Neural progenitor cell (in vitro differentiated cells): ENCODE measurements around the gene ITPR2. TPM values are rescaled to one million over a fixed set of nuclear protein-coding genes. Genes with fewer than 3 reads are reported as not detected.

Experiments used
- DNase-seq: peaks from one replicate; pipeline ENCODE4 v3.0.0-alpha.2; 2016; ENCODE audit warnings: low spot score
- H2AFZ ChIP-seq: fragments of 200-600 bp; sonication (generic); replicated peaks from 2 replicates; pipeline ENCODE4 v1.6.1; 2016; ENCODE audit warnings: antibody characterized with exemption
- H3F3A ChIP-seq: fragments of 200-600 bp; sonication (generic); 2 replicates; pipeline ENCODE4 v1.6.1; 2016; ENCODE audit warnings: antibody characterized with exemption, low read depth
- H3K27ac ChIP-seq: fragments of 200-600 bp; sonication (generic); 2 replicates; pipeline ENCODE4 v1.5.1; 2016; ENCODE audit warnings: mild to moderate bottlenecking
- H3K27me3 ChIP-seq: fragments of 200-600 bp; sonication (generic); 2 replicates; pipeline ENCODE4 v1.6.1; 2016; ENCODE audit warnings: mild to moderate bottlenecking, moderate library complexity
- H3K36me3 ChIP-seq: fragments of 200-600 bp; sonication (generic); 2 replicates; pipeline ENCODE4 v1.5.1; 2016
- H3K4me1 ChIP-seq: fragments of 200-600 bp; sonication (generic); 2 replicates; pipeline ENCODE4 v1.6.1; 2016; ENCODE audit warnings: mixed run types
- H3K4me2 ChIP-seq: fragments of 200-600 bp; sonication (generic); 2 replicates; pipeline ENCODE4 v1.6.1; 2016
- H3K4me3 ChIP-seq: fragments of 200-600 bp; sonication (generic); 2 replicates; pipeline ENCODE4 v1.5.1; 2016
- H3K79me2 ChIP-seq: fragments of 200-600 bp; sonication (generic); 2 replicates; pipeline ENCODE4 v1.6.1; 2016; ENCODE audit warnings: low read depth
- H3K9ac ChIP-seq: fragments of 200-600 bp; sonication (generic); 2 replicates; pipeline ENCODE4 v1.6.1; 2016
- H3K9me3 ChIP-seq: fragments of 200-600 bp; sonication (generic); 2 replicates; pipeline ENCODE4 v1.5.1; 2016; ENCODE audit warnings: low read depth
- H4K20me1 ChIP-seq: fragments of 200-600 bp; sonication (generic); 2 replicates; pipeline ENCODE4 v1.6.1; 2016; ENCODE audit warnings: low read depth
- H3K27ac Mint-ChIP-seq: 3 replicates; pipeline ENCODE4 v1.8.0; 2021; ENCODE audit warnings: mixed read lengths
- H3K27me3 Mint-ChIP-seq: 2 replicates; pipeline ENCODE4 v1.8.0; 2022; ENCODE audit warnings: low read depth, mild to moderate bottlenecking, inconsistent platforms, moderate library complexity, mixed read lengths; ENCODE audit not compliant: insufficient read depth
- H3K36me3 Mint-ChIP-seq: 3 replicates; pipeline ENCODE4 v1.8.0; 2021; ENCODE audit warnings: mixed read lengths
- H3K4me1 Mint-ChIP-seq: 3 replicates; pipeline ENCODE4 v1.8.0; 2021; ENCODE audit warnings: mixed read lengths
- H3K4me3 Mint-ChIP-seq: 3 replicates; pipeline ENCODE4 v1.8.0; 2021; ENCODE audit warnings: mild to moderate bottlenecking, moderate library complexity, mixed read lengths
- H3K9me3 Mint-ChIP-seq: 3 replicates; pipeline ENCODE4 v1.8.0; 2020; ENCODE audit warnings: mixed read lengths
- EZH2 ChIP-seq: fragments of 200-600 bp; sonication (generic); IDR thresholded peaks from 2 replicates; pipeline ENCODE4 v1.6.1; 2017; ENCODE audit warnings: antibody characterized with exemption, mild to moderate bottlenecking, moderate library complexity
- EZH2phosphoT487 ChIP-seq: fragments of 200-600 bp; sonication (generic); IDR thresholded peaks from 2 replicates; pipeline ENCODE4 v1.6.1; 2017; ENCODE audit warnings: antibody characterized with exemption
- total RNA-seq: library from RNA; depleted of rRNA; stranded (reverse); fragments of >200 nt; gene quantifications from 2 replicates; pipeline ENCODE4 v1.2.3, GENCODE V29; 2015; ENCODE audit warnings: low replicate concordance
- TF ChIP-seq, protein P1 (sequence below): fragments of 200-600 bp; sonication (generic); IDR thresholded peaks from 2 replicates; pipeline ENCODE4 v1.5.1; 2017; ENCODE audit warnings: antibody characterized with exemption, mild to moderate bottlenecking

Gene ITPR2
- total RNA-seq, 1 donor from 2014 or later, result 11.4 TPM

DNA sequence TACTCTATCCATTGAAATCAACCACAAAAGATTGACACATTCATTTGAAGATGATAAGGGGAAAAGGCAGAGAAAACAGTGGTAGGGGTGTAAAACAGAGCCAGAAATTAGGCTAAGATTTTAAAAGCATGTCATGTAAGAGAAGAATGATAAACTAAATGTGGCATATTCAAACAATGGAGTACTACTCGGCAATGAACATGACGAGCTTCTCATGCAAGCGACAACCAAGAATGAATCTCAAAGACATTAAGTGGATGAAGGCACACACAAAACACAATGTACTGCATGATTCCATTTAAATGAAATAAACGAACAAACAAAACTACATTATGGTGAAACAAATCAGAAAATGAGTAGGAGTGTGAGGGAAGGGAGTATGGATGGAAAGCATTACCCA lies 134.8 kb downstream of the ITPR2 start:
- H3K36me3 Mint-ChIP-seq, result no peaks in the 10 kb centered on the region
- Histone ChIP-seq H3K4me3 (no peak overlapping the region), H3K4me2 (no peak overlapping the region), H3K9ac (no peak overlapping the region), H3K27me3 (no peaks in the 10 kb centered on the region), H3K79me2 (no peaks in the 10 kb centered on the region), H3K4me1 (no peaks in the 10 kb centered on the region), H3K9me3 (no peaks in the 10 kb centered on the region), H3K27ac (no peak overlapping the region), H3F3A (no peaks in the 10 kb centered on the region), H4K20me1 (no peaks in the 10 kb centered on the region), H3K36me3 (no peaks in the 10 kb centered on the region), H2AFZ (no peak overlapping the region)
- DNase-seq, result no peak
- no peak overlapping the region for H3K27ac Mint-ChIP-seq
- H3K9me3 Mint-ChIP-seq, result no peaks in the 10 kb centered on the region
- peaks cover 2% of the 10 kb centered on the region for H3K4me1 Mint-ChIP-seq
- H3K4me3 Mint-ChIP-seq, result no peak overlapping the region
- no peaks in the 10 kb centered on the region for H3K27me3 Mint-ChIP-seq
- TF ChIP-seq EZH2 (no peak), EZH2phosphoT487 (no peak)
- TF ChIP-seq, protein P1, sequence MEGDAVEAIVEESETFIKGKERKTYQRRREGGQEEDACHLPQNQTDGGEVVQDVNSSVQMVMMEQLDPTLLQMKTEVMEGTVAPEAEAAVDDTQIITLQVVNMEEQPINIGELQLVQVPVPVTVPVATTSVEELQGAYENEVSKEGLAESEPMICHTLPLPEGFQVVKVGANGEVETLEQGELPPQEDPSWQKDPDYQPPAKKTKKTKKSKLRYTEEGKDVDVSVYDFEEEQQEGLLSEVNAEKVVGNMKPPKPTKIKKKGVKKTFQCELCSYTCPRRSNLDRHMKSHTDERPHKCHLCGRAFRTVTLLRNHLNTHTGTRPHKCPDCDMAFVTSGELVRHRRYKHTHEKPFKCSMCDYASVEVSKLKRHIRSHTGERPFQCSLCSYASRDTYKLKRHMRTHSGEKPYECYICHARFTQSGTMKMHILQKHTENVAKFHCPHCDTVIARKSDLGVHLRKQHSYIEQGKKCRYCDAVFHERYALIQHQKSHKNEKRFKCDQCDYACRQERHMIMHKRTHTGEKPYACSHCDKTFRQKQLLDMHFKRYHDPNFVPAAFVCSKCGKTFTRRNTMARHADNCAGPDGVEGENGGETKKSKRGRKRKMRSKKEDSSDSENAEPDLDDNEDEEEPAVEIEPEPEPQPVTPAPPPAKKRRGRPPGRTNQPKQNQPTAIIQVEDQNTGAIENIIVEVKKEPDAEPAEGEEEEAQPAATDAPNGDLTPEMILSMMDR, result no peak

DNA sequence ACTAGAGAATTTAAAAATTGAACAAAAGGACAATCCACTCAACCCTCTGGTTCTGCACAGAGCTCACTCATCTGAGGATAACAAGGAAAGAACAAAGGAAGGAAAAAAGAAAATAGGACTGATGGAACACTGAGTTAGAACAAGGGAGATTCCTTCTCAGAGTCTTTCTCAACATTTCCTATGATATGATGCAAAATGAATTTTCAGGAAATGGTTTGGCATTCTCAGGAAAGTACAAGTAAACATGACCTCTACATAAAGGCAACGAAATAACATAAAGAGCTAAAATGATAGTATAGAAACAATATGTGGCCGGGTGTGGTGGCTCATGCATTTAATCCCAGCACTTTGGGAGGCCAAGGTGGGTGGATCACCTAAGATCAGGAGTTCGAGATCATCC lies 135.8 kb downstream of the ITPR2 start:
- Histone ChIP-seq H3F3A (no peaks in the 10 kb centered on the region), H3K79me2 (no peaks in the 10 kb centered on the region), H3K36me3 (no peaks in the 10 kb centered on the region), H3K4me1 (no peaks in the 10 kb centered on the region), H3K4me2 (no peak overlapping the region), H3K9ac (no peak overlapping the region), H3K27ac (no peak overlapping the region), H4K20me1 (no peaks in the 10 kb centered on the region), H3K9me3 (no peaks in the 10 kb centered on the region), H3K4me3 (no peak overlapping the region), H2AFZ (no peak overlapping the region), H3K27me3 (no peaks in the 10 kb centered on the region)
- DNase-seq, result no peak
- H3K4me1 Mint-ChIP-seq, result peaks cover 2% of the 10 kb centered on the region
- no peak overlapping the region for H3K27ac Mint-ChIP-seq
- TF ChIP-seq EZH2phosphoT487 (no peak), EZH2 (no peak)
- TF ChIP-seq, protein P1, result no peak
- no peak overlapping the region for H3K4me3 Mint-ChIP-seq
- no peaks in the 10 kb centered on the region for H3K9me3 Mint-ChIP-seq
- H3K27me3 Mint-ChIP-seq, result no peaks in the 10 kb centered on the region
- H3K36me3 Mint-ChIP-seq, result no peaks in the 10 kb centered on the region

DNA sequence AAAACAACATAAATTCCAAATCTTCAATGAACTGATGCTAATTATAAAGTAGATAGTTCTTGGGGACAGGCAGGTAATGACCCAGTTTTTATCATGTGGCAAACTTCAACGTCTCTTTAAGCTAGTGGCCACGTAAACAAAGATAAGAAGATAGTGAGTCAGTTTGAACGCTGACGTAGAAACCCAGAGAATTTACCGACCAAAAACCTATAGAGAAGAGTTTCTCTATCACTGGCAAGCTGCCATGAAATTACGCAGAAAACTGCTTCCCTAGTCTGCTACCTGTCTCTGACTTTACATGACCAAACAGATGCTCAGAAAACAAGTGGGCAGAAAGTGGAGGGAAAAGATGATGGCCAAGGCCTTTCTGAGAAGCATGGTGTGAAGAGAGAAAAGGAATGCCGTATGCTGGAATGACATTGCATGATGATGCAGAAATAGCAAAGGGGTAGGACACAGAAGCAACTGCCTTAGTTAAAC lies 136.3 kb downstream of the ITPR2 start:
- H3K4me3 Mint-ChIP-seq, result no peak overlapping the region
- no peak overlapping the region for H2AFZ ChIP-seq
- TF ChIP-seq, protein P1, result no peak
- TF ChIP-seq EZH2 (no peak), EZH2phosphoT487 (no peak)
- H4K20me1 ChIP-seq, result no peaks in the 10 kb centered on the region
- peaks cover 5% of the 10 kb centered on the region for H3K4me1 Mint-ChIP-seq
- no peak overlapping the region for H3K9ac ChIP-seq
- DNase-seq, result no peak
- no peaks in the 10 kb centered on the region for H3K4me1 ChIP-seq
- no peaks in the 10 kb centered on the region for H3K79me2 ChIP-seq
- peaks cover under 1% of the 10 kb centered on the region for H3K27me3 Mint-ChIP-seq
- H3K9me3 ChIP-seq, result no peaks in the 10 kb centered on the region
- no peaks in the 10 kb centered on the region for H3K36me3 ChIP-seq
- H3K27ac ChIP-seq, result no peak overlapping the region
- H3K27ac Mint-ChIP-seq, result no peak overlapping the region
- no peaks in the 10 kb centered on the region for H3K36me3 Mint-ChIP-seq
- H3K9me3 Mint-ChIP-seq, result no peaks in the 10 kb centered on the region
- H3K27me3 ChIP-seq, result no peaks in the 10 kb centered on the region
- H3K4me3 ChIP-seq, result no peak overlapping the region
- no peak overlapping the region for H3K4me2 ChIP-seq
- H3F3A ChIP-seq, result no peaks in the 10 kb centered on the region
